ENCODE data around the gene OVCA2. TPM values are rescaled to one million over a fixed set of nuclear protein-coding genes. Genes with fewer than 3 reads are reported as not detected.

Gene OVCA2
- total RNA-seq, 4 donors from 2014 or later = 19.6 to 40.3 (median 36.5) TPM

GRCh38 chr17:2033153-2033552 is 8.7 kb upstream of the OVCA2 start:
- H3K27me3 ChIP-seq = peaks cover 15% of the 10 kb centered on the region
- peaks cover 0 to 45% (median 13%) of the 10 kb centered on the region in 3 donors for H3K4me1 ChIP-seq
- no peak overlapping the region for H3K4me3 ChIP-seq
- ATAC-seq = no peak
- no peaks in the 10 kb centered on the region for H3K9me3 ChIP-seq
- peaks cover 0 to 45% of the 10 kb centered on the region in 2 donors for H3K36me3 ChIP-seq
- WGBS, 2 donors (ENCODE audit: low coverage in 1 of 2) = 83 to 87% methylated on average over 3 to 7 of the region's 7 CpGs
- TF ChIP-seq POLR2AphosphoS5 (IDR thresholded peaks at IDR 0.05) (no peak), CTCF (IDR thresholded peaks at IDR 0.05) (no peak)
- no peak overlapping the region for H3K27ac ChIP-seq

- ATAC-seq = no peak
- H3K27ac ChIP-seq = no peak overlapping the region
- TF ChIP-seq POLR2A (IDR thresholded peaks at IDR 0.05) = no peak
- TF ChIP-seq CTCF (IDR thresholded peaks at IDR 0.05) = no peak
- H3K27me3 ChIP-seq = peaks cover 5% of the 10 kb centered on the region
- no peaks in the 10 kb centered on the region for H3K9me3 ChIP-seq
- peaks cover 0 to 55% of the 10 kb centered on the region in 2 donors for H3K36me3 ChIP-seq
- H3K4me3 ChIP-seq = no peak overlapping the region
- WGBS, 2 donors (ENCODE audit: low coverage in 1 of 2) = 33 to 71% methylated on average over 1 of the region's 7 CpGs
- H3K4me1 ChIP-seq = peaks cover 0 to 45% (median 13%) of the 10 kb centered on the region in 3 donors
Measured at GRCh38 chr17:2034157-2034556, 7.7 kb upstream of the OVCA2 start.

GRCh38 chr17:2034806-2035540 is 6.8 kb upstream of the OVCA2 start:
- Histone ChIP-seq H3K4me3 (no peak overlapping the region), H3K27ac (no peak overlapping the region), H3K27me3 (no peaks in the 10 kb centered on the region), H3K36me3 (peaks cover 0 to 63% of the 10 kb centered on the region in 2 donors), H3K9me3 (no peaks in the 10 kb centered on the region), H3K4me1 (peaks cover 0 to 39% (median 13%) of the 10 kb centered on the region in 3 donors)
- 25% methylated on average over 2 of the region's 9 CpGs; no CpG with 5 or more reads in 1 of the 2 donors for WGBS, 2 donors (ENCODE audit: low coverage in 1 of 2)
- TF ChIP-seq POLR2A (IDR thresholded peaks at IDR 0.05) (no peak), POLR2AphosphoS5 (IDR thresholded peaks at IDR 0.05) (no peak)
- no peak for ATAC-seq

DNA sequence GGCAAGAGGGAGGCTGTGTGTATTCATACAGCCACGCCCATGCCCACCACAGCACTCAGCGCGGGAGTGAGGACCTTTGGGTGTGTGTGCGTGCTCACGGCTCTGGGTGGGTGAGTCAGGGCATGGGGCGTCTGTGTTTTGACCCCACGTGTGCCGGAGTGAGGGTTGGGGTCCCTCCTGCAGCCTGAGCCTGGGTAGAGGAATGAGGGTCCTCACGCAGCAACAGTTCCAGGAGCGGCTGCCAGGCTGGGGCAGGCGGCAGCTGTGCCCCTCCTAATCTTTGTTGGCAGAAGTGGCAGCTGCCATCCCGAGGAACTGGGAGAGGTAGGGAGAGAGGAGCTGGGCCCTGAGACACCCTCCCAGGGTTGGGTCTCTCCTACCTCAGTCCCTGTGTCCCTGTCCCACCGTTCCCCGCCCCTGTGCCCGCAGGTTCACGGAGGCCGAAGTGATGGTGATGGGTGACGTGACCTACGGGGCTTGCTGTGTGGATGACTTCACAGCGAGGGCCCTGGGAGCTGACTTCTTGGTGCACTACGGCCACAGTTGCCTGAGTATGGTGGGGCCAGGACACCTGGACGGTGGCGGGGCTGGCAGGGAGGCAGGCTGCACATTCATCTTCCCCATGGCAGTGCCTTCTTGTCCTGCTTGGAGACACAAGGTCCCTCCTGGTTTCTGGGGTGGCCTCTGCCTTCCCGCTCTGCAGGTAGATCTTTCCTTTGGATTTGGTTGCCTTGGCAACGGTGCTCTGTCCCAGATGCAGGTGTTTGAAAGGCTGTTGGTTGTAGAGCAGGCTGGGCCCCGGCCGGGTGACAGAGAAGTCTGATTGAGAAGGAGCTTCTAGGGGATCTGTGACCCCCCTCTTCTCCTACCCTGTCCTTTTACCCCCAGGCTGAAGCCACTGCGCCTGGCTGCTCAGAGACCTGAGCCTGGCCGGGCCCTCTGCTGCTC is 6.0 kb upstream of the OVCA2 start:
- WGBS, 2 donors (ENCODE audit: low coverage in 1 of 2) = no CpG with 5 or more reads among the region's 29 CpGs
- H3K4me1 ChIP-seq = peaks cover 0 to 37% (median 11%) of the 10 kb centered on the region in 3 donors
- H3K9me3 ChIP-seq = no peaks in the 10 kb centered on the region
- H3K27me3 ChIP-seq = no peaks in the 10 kb centered on the region
- no peak overlapping the region for H3K27ac ChIP-seq
- no peak for ATAC-seq
- peaks cover 0 to 71% of the 10 kb centered on the region in 2 donors for H3K36me3 ChIP-seq
- H3K4me3 ChIP-seq = no peak overlapping the region
- TF ChIP-seq EP300 (IDR thresholded peaks at IDR 0.05) (no peak), CTCF (IDR thresholded peaks at IDR 0.05) (no peak), POLR2A (IDR thresholded peaks at IDR 0.05) (no peak), POLR2AphosphoS5 (IDR thresholded peaks at IDR 0.05) (no peak)

DNA sequence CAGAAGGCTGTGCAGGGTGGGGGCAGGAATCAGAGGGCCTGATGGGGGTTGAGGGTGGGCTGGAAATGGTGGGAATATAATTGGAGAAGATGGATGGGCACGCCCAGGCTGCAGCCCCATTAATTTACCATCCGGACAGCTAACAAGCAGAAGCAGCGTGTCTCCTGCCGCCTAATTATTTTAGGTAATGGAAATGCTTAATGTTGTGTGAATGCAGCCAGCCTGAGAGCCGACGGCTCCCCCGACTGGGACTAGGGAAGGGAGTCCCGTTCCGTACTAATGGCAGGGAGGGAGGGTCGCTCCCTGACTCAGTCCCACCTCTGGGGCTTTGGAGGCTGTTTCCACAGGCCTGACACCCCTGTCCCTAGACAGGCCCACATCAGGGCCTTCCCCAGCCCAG is 4.7 kb upstream of the OVCA2 start:
- no peak overlapping the region for H3K4me3 ChIP-seq
- no peaks in the 10 kb centered on the region for H3K9me3 ChIP-seq
- H3K4me1 ChIP-seq = peaks cover 0 to 33% (median 5%) of the 10 kb centered on the region in 3 donors
- whole genome bisulfite sequencing, 2 donors (ENCODE audit: low coverage in 1 of 2) = 89% methylated on average over 3 of the region's 10 CpGs; no CpG with 5 or more reads in 1 of the 2 donors
- H3K27ac ChIP-seq = no peak overlapping the region
- H3K36me3 ChIP-seq = peaks cover 0 to 72% of the 10 kb centered on the region in 2 donors
- ATAC-seq = no peak
- no peaks in the 10 kb centered on the region for H3K27me3 ChIP-seq
- no peak for TF ChIP-seq POLR2A (IDR thresholded peaks at IDR 0.05)
- TF ChIP-seq POLR2AphosphoS5 (IDR thresholded peaks at IDR 0.05) = no peak
- TF ChIP-seq EP300 (IDR thresholded peaks at IDR 0.05) = no peak

Measured in gastroesophageal sphincter (tissue), 4 donors.